SU-DHL-6 (cell line): ENCODE data around the gene LRRC2.

ENCODE experiments used
- H2AFZ ChIP-seq: fragments of 200-600 bp; sonication (generic); 2 replicates; pipeline ENCODE4 v1.6.1; 2014; ENCODE audit warnings: low read depth, mild to moderate bottlenecking, moderate library complexity, mixed read lengths, antibody characterized with exemption, low read length; ENCODE audit not compliant: severe bottlenecking
- H3F3A ChIP-seq: fragments of 200-600 bp; shearing (Covaris generic); 2 replicates; pipeline ENCODE4 v1.6.0; 2016; ENCODE audit warnings: antibody characterized with exemption, mild to moderate bottlenecking; ENCODE audit not compliant: insufficient read depth
- H3K27ac ChIP-seq: fragments of 200-600 bp; sonication (generic); 2 replicates; pipeline ENCODE4 v1.5.1; 2016; ENCODE audit warnings: low read depth, mild to moderate bottlenecking, low read length, moderate library complexity, mixed read lengths
- H3K27me3 ChIP-seq: fragments of 200-600 bp; sonication (generic), shearing (Covaris generic); 2 replicates; pipeline ENCODE4 v1.6.0; 2014; ENCODE audit warnings: mild to moderate bottlenecking, low read length
- H3K36me3 ChIP-seq: fragments of 200-600 bp; sonication (generic); 2 replicates; pipeline ENCODE4 v1.6.1; 2014; ENCODE audit warnings: mild to moderate bottlenecking, low read length, mixed read lengths
- H3K4me2 ChIP-seq: fragments of 300-600, 200-600 bp; shearing (Covaris generic), sonication (generic); 2 replicates; pipeline ENCODE4 v1.6.0; 2014; ENCODE audit warnings: low read length, low read depth, mild to moderate bottlenecking; ENCODE audit not compliant: poor library complexity, severe bottlenecking
- H3K4me3 ChIP-seq: fragments of 200-600 bp; sonication (generic); 2 replicates; pipeline ENCODE4 v1.5.1; 2014; ENCODE audit warnings: antibody characterized with exemption, low read length, mild to moderate bottlenecking, mixed read lengths; ENCODE audit not compliant: insufficient read depth, poor library complexity, severe bottlenecking
- H3K79me2 ChIP-seq: fragments of 200-600 bp; sonication (generic); 2 replicates; pipeline ENCODE4 v1.6.1; 2014; ENCODE audit warnings: mild to moderate bottlenecking, low read length, moderate library complexity; ENCODE audit not compliant: insufficient read depth
- H3K9ac ChIP-seq: fragments of 200-600 bp; sonication (generic); 2 replicates; pipeline ENCODE4 v1.7.0; 2014; ENCODE audit warnings: mild to moderate bottlenecking, low read length
- H3K9me2 ChIP-seq: fragments of 200-600 bp; sonication (generic); replicated peaks from 2 replicates; pipeline ENCODE4 v1.6.1; 2014; ENCODE audit warnings: low read length; ENCODE audit not compliant: insufficient read depth
- H3K9me3 ChIP-seq: fragments of 200-600 bp; sonication (generic); 2 replicates; pipeline ENCODE4 v1.6.1; 2014; ENCODE audit warnings: low read length, mixed read lengths; ENCODE audit not compliant: insufficient read depth
- H4K20me1 ChIP-seq: fragments of 200-600 bp; sonication (generic); 2 replicates; pipeline ENCODE4 v1.6.1; 2014; ENCODE audit warnings: low read depth, mild to moderate bottlenecking, antibody characterized with exemption, low read length, moderate library complexity, mixed read lengths
- EZH2phosphoT487 ChIP-seq: fragments of 200-600 bp; sonication (generic), shearing (Covaris generic); conservative IDR thresholded peaks from 2 replicates; pipeline ENCODE4 v1.6.1; 2018; ENCODE audit warnings: mild to moderate bottlenecking, antibody characterized with exemption, low read length, moderate library complexity, mixed read lengths
- TF ChIP-seq, protein P1 (sequence below): fragments of 200-600 bp; sonication (generic); IDR thresholded peaks from one replicate; pipeline ENCODE4 v1.5.1; 2017; ENCODE audit warnings: antibody characterized with exemption, mild to moderate bottlenecking, low read length, moderate library complexity; ENCODE audit not compliant: insufficient read depth, poor library complexity, severe bottlenecking

LRRC2 gene

DNA sequence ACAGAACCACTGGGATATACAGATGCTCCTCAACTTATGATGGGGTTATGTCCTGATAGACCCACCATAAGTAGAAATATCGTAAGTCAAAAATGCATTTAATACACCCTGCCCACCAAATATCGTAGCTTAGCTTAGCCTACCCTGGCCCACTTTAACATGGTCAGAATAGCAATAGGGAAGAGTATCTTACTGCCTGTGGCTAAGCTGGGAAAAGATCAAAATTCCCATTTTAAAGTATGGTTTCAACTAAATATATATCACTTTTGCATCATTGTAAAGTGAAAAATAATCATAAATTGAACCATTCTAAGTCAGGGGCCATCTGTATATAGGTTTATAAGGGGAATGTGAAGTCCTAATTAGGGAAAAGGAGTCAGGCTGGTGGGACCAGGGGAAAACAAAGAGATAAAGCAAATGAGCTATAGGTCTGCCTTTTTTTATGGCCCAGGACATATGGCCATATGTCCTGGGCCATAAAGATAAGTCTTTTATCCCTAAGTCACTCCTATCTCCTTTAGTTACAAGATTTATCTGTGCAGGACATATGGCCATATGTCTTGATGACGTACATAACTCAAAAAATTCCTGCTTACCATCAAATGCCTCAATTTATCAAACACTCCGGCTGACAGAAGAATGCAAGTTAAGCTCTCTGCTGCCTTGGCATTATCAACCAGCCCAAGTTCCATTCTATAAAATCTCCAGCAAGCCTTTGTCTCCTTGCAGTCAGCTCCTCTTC, 57.1 kb downstream of the LRRC2 start:
- no peak for TF ChIP-seq EZH2phosphoT487
- TF ChIP-seq, protein P1, sequence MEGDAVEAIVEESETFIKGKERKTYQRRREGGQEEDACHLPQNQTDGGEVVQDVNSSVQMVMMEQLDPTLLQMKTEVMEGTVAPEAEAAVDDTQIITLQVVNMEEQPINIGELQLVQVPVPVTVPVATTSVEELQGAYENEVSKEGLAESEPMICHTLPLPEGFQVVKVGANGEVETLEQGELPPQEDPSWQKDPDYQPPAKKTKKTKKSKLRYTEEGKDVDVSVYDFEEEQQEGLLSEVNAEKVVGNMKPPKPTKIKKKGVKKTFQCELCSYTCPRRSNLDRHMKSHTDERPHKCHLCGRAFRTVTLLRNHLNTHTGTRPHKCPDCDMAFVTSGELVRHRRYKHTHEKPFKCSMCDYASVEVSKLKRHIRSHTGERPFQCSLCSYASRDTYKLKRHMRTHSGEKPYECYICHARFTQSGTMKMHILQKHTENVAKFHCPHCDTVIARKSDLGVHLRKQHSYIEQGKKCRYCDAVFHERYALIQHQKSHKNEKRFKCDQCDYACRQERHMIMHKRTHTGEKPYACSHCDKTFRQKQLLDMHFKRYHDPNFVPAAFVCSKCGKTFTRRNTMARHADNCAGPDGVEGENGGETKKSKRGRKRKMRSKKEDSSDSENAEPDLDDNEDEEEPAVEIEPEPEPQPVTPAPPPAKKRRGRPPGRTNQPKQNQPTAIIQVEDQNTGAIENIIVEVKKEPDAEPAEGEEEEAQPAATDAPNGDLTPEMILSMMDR, result no peak
- Histone ChIP-seq H3K27ac (no peak overlapping the region), H3K79me2 (no peaks in the 10 kb centered on the region), H3F3A (peaks cover 6% of the 10 kb centered on the region; the same call in 1 of the 2 replicates), H3K9me2 (no peaks in the 10 kb centered on the region), H4K20me1 (no peaks in the 10 kb centered on the region), H2AFZ (no peak overlapping the region), H3K4me3 (no peak overlapping the region), H3K4me2 (no peak overlapping the region), H3K36me3 (no peaks in the 10 kb centered on the region), H3K9me3 (peaks cover 10% of the 10 kb centered on the region; the same call in 1 of the 2 replicates), H3K27me3 (no peaks in the 10 kb centered on the region), H3K9ac (no peak overlapping the region)

DNA sequence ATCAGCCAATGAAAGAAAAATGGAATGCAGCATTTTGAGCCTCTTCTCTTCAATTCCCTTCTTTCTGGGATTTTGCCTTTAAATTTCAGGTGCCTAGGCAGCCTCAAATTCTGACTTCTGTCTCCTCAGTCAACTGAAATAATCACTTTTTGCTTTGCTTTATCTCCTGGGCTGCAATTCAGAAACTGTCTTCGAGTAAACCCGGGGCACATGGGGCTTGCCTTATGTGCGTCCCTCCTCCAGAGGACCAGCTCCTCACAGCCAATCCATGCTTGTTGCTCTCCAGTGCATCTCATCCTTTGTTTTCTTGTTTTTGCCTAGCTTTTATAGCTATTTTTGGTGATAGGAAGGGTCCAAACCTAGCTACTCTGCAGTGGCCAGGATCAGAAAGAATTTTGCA, 59.6 kb downstream of the LRRC2 start:
- Histone ChIP-seq H3K27ac (no peak overlapping the region), H3F3A (peaks cover 6% of the 10 kb centered on the region; the same call in 1 of the 2 replicates), H3K4me2 (no peak overlapping the region), H3K4me3 (no peak overlapping the region), H3K9me3 (peaks cover 15% of the 10 kb centered on the region; the same call in 1 of the 2 replicates), H3K79me2 (no peaks in the 10 kb centered on the region), H3K9me2 (no peaks in the 10 kb centered on the region), H3K9ac (no peak overlapping the region), H3K27me3 (no peaks in the 10 kb centered on the region), H2AFZ (no peak overlapping the region), H3K36me3 (no peaks in the 10 kb centered on the region; the same call in 1 of the 2 replicates), H4K20me1 (no peaks in the 10 kb centered on the region)
- TF ChIP-seq, protein P1, result no peak
- TF ChIP-seq EZH2phosphoT487, result no peak

DNA sequence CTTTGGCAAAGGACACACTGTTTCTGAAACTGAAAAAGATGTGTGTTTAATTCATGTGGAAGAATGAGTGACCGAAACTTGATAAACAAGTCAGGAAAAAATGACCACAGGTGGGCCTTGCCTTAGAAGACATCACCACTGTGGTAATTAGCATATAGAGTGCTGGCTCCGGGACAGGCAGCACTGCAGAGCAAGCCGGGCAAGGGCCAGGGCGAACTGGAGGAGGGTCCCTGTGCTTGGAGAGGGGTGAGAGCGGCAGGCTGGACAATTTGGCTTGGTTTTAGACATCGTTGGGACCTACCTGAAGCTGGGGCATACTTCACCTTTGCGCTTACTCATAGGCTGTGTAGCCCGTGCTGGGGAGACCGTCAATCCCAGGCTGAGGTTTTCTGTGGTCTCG, 60.1 kb downstream of the LRRC2 start:
- H2AFZ ChIP-seq, result no peak overlapping the region

More for the DNA sequence above, 60.1 kb downstream of the LRRC2 start:
- Histone ChIP-seq H3F3A (peaks cover 6% of the 10 kb centered on the region; the same call in 1 of the 2 replicates), H4K20me1 (no peaks in the 10 kb centered on the region), H3K9me3 (peaks cover 15% of the 10 kb centered on the region; the same call in 1 of the 2 replicates), H3K9me2 (no peaks in the 10 kb centered on the region), H3K4me3 (no peak overlapping the region), H3K36me3 (no peaks in the 10 kb centered on the region; the same call in 1 of the 2 replicates), H3K9ac (no peak overlapping the region), H3K79me2 (no peaks in the 10 kb centered on the region), H3K27me3 (no peaks in the 10 kb centered on the region), H3K4me2 (no peak overlapping the region), H3K27ac (no peak overlapping the region)
- TF ChIP-seq, protein P1, result no peak
- TF ChIP-seq EZH2phosphoT487, result no peak
